Thyroid gland (tissue), 4 donors: ENCODE measurements around the gene ACTR8.

ENCODE experiments used
- POLR2A ChIP-seq, 2 donors: fragments of 450-650 bp; IDR thresholded peaks; one replicate each; pipeline ENCODE4 v1.6.1; 2017; ENCODE audit warnings: antibody characterized with exemption in 2 of 2, mild to moderate bottlenecking in 2 of 2, moderate library complexity in 1 of 2
- TF ChIP-seq, protein P1 (sequence below), 6 experiments: fragments of 200-600 bp in 3 of 6; fragments of 450-650 bp in 3 of 6; sonication (generic) in 3 of 6; IDR thresholded peaks; one replicate each; pipeline ENCODE4 v1.5.1; 2016 to 2019; ENCODE audit warnings: antibody characterized with exemption in 6 of 6, mild to moderate bottlenecking in 2 of 6, inconsistent platforms in 1 of 6, moderate library complexity in 1 of 6

GRCh38 chr3:53830944-53831343 lies 51.0 kb downstream of the ACTR8 start:
- TF ChIP-seq, protein P1, sequence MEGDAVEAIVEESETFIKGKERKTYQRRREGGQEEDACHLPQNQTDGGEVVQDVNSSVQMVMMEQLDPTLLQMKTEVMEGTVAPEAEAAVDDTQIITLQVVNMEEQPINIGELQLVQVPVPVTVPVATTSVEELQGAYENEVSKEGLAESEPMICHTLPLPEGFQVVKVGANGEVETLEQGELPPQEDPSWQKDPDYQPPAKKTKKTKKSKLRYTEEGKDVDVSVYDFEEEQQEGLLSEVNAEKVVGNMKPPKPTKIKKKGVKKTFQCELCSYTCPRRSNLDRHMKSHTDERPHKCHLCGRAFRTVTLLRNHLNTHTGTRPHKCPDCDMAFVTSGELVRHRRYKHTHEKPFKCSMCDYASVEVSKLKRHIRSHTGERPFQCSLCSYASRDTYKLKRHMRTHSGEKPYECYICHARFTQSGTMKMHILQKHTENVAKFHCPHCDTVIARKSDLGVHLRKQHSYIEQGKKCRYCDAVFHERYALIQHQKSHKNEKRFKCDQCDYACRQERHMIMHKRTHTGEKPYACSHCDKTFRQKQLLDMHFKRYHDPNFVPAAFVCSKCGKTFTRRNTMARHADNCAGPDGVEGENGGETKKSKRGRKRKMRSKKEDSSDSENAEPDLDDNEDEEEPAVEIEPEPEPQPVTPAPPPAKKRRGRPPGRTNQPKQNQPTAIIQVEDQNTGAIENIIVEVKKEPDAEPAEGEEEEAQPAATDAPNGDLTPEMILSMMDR (IDR thresholded peaks at IDR 0.05) = no peak
- no peak for TF ChIP-seq POLR2A (IDR thresholded peaks at IDR 0.05)
